Forelimb muscle (tissue), 1 donor: Measurements from ENCODE around the gene ADRB2. TPM values are rescaled to one million over a fixed set of nuclear protein-coding genes. Genes with fewer than 3 reads are reported as not detected.
A peak's percentile ranks its signal among the peaks of the same experiment; 100 is the strongest.
"Not testable (repeated sequence)": the region's sequence is repeated elsewhere in the genome, so short reads cannot be mapped to it uniquely, and the experiment has no call there.

Experiments
- DNase-seq: peaks from one replicate; pipeline ENCODE4 v3.0.0-alpha.2; 2013; ENCODE audit warnings: low read depth
- polyA plus RNA-seq: library from polyadenylated mRNA; unstranded; fragments of 120-200 nt; gene quantifications from one replicate; pipeline ENCODE4 v1.2.1, GENCODE V29; 2013; ENCODE audit not compliant: insufficient read length

The ADRB2 gene
- polyA plus RNA-seq: 1.0 TPM

DNA sequence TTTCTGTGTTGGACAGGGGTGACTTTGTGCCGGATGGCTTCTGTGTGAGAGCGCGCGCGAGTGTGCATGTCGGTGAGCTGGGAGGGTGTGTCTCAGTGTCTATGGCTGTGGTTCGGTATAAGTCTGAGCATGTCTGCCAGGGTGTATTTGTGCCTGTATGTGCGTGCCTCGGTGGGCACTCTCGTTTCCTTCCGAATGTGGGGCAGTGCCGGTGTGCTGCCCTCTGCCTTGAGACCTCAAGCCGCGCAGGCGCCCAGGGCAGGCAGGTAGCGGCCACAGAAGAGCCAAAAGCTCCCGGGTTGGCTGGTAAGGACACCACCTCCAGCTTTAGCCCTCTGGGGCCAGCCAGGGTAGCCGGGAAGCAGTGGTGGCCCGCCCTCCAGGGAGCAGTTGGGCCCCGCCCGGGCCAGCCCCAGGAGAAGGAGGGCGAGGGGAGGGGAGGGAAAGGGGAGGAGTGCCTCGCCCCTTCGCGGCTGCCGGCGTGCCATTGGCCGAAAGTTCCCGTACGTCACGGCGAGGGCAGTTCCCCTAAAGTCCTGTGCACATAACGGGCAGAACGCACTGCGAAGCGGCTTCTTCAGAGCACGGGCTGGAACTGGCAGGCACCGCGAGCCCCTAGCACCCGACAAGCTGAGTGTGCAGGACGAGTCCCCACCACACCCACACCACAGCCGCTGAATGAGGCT, at the start of gene ADRB2:
Gene ADRB2, plus strand, starts transcription at position 559 of the 686 bp plus-strand sequence. CDS start 221 bp downstream, outside the sequence.
- DNase-seq: peak; percentile 44

DNA sequence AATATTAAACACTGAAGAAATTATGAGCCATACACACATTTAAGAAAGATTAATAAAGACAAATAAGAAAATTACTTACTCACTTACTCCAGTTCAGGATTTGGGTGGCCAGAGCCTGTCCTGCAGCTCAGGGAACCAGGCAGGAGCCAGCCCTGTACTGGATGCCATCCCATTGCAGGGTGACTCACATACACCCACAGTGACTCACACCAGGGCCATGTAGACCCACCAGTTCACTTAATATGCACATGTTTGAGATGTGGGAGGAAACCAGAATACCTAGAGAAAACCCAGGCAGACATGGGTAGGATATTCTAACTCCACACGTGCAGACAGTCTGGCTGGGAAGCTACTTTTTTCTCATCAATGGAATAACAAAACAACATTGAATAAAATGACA, 49.6 kb upstream of the ADRB2 start:
- DNase-seq: no peak

DNA sequence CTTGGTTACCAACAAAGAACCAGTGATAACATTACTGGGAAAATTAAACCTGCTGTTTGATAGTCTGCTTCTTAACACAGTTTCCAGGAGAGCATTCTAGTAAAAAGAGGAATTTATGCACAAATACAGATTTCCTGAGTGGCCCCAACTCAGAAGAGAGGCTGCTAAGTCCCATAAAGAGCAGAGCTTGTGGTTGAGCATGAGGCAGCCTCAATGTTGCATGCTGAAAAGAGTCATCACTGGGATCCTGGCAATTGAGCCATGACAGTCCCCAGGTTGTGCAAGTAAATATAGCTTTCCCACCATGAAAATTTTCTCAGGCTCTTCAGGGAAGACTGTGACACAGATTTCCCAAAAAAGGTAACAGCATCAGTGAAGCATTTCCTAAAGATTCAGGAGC, 47.5 kb upstream of the ADRB2 start:
- no peak for DNase-seq

DNA sequence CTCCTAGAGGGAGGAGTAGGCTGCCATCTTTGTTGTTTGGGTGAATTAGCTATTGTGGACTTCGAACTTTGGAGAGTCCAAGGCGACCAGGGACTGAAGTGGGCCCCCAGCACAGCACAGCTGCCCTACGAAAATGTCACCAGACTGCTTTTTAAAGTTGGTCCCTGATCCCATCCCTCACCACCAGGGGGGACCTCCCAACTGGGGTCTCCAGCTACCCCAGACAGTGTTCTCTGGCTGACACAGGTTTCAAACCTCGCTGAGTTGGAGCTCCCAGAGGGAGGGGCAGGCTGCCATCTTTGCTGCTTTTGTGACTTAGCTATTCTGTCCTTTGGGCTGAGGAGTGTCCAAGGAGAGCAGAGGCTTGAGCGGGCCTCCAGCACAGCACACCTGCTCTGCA, 45.7 kb upstream of the ADRB2 start:
- no peak for DNase-seq

DNA sequence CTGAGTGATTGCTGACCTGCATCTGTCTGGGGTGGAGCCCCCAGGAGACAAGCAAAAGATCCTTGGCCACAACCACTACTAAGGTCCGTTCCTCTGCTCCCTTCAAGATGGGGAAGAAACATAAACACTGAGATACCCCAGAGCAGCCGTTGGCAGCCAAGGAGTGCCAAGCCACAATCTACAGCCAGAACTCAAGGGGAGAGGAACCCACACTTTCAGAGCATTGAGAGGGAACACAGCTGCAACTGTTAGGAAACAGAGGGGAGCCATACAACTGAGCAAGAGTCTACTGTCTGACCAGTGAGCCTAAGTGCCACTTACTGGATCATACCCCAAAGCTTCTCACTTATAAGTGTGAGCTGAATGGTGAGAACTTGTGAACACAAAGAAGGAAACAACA, 44.6 kb upstream of the ADRB2 start:
- DNase-seq: no peak

DNA sequence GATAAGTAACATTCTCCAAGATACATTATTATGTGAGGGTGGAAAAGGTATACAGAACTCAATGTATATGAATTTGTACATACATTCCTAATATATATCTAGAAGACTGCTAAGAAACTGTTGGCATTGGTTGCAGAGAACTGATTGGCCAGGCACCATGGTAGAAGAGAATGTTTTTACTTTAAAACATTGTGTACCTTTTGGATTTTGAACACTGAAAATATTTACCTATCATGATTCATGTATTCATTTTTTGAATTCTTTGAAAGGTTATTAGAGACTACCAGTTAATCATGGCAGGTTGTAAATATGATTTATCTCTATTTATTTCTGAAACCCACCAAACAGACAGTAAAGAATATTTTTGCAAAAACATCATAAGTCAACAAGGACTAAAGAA, 41.2 kb upstream of the ADRB2 start:
- DNase-seq: no peak

DNA sequence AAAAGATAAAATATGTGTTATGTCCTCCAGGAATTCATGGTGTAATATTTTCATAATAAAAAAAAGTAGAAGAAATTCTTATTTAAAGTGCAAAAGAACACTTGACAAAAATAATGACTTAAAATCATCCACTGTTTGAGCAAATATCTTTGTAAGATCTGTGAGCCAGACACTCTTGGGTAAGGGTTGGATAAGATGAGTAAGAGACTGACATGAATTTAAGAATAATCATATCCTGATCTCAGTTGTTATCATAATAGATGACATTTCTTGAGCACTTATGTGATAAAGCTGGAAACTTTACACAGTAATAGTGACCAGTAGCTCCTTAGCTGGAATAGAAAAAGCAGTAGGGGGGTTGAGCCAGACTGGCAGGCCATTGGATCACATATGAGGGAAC, 40.0 kb upstream of the ADRB2 start:
- no peak for DNase-seq

DNA sequence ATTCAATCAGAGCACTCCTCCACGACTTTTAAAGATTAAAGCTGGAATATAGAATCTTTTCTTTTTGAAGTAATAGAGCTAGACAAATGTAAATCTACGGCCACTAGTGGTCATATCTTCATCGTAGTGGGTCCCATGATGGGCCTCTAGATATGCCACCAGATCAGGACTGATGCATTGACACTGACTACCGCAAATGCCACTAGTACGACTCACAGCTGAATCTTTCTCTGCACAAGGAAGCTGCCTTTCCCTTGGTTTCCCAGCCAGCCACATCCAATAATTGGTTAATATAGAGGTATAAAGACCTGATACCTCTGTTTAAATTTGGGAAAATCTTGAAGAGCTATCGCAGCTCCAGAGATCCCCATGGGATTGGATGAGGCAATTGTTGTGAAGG, 37.8 kb upstream of the ADRB2 start:
- no peak for DNase-seq

DNA sequence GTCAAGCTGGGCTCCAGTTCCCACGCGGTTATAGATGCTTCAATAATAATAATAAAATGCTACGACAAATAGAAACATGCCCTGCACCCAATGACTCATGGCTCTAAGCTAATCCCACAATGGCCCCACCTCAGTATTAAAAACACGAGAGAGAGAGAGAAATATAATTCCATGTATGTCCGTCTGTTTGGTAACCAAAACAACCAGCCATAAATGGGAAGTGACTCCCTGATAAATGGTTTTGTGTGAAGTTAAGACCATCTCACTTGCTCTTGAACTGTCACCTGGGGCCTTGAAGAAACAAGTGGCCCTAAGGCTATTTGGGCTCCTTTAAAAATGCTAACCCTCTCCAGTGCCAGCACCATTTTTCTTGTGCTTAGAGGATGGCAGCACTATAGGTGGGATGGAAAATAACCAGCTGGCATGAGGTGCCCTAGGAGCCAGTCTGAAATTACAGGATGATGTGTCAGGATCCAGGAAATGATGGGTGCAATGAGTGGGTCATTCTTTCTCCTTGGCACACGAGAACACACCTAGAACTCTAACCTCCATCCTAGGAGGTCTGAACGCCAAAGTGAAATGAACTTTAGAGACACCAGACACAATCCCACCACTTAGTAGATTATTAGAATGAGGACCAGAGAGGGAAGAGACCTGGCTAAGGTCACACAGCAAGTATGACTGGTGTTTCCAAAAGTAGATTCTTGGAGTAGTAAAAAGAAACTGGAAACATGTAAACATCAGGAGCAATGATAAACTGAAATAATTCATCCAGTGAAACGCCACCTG, 35.7 kb upstream of the ADRB2 start:
- no peak for DNase-seq

DNA sequence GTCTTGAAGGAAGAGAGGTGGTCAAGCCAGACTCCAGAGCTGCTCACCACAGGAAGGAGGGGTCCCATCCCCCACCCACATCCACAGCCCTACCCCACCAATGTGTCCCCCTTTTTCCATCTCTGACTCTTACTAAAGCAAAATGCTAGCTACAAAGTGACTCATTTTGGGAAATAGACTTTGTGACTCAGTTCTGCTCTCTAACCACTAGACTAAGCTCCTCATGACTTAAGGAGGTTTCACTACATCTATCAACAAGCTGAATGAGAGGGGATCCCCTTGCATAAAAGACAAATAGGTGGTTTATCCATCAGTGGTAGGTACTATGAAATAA, 35.1 kb upstream of the ADRB2 start:
- no peak for DNase-seq

DNA sequence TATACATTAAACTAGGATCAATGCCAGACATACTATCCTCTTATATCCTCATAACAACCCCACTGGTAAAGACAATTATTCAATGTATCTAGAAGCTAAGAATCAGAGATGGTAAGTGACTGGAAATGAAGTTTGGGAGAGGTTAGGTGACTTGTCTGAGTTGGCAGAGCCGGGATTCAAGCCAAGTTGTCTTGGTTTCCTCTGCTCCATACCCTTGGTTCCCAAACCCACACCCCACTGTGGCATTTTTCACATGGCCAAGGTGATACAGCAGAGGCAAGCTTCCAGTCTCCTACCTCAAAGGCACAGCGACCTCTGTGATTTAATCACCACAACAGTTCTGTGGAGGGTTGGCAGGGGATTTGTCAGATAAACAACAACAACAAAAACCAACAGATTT, 34.7 kb upstream of the ADRB2 start:
- no peak for DNase-seq

DNA sequence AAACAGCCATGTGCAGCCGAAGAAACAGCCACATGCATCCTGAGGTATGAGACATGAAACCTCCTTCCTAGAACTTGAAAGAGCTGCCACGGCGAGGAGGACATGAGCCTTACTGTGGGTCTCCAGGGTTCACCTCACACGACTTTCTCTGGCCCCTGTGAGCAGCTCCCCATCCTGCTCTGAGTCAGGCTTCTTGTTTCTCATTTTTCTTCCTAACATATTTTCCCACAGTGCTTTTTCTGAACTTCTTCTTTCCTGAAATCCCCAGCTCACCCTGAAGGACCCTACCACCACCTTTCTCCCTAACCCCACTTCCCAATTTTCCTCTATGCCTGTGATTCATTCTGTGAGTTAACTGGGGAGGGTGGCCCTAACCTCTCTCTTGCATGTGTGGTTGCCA, 33.7 kb upstream of the ADRB2 start:
- no peak for DNase-seq

DNA sequence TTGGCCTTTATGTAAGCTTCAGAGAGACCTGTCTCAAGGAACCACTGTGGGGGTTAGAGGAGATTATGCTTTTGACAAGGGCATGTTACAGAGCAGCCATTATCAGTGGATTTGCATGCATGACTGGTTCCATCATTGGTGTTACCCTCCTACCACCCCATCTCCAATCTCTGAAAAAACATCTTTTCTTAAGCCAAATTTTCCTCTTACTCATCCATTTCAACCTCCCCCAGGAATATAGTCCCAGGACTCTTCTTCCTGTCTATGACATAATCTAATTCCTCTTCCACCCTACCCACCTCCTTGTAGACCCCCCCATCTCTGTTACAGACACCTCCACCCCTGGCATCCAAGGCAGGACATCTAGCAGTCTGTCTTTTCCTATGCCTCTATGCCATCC, 33.1 kb upstream of the ADRB2 start:
- DNase-seq: no peak

DNA sequence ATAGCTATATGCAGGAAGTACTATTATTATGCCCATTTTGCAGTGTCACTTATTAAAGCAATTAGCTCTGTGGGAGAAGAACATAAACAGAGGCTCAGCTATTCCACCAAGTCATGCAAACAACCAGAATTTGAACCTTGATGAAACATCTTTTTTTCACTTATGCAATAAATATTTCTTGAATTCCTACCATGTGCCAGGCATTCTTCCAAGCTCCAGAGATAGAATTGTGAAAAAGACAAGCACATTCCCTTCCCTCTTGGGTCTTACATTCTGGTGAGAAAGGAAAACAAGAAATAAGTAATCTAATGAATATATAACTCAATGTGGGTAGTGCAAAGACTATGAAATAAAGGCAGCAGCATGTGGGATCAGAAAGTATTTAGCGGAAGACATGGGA, 32.1 kb upstream of the ADRB2 start:
- DNase-seq: no peak

DNA sequence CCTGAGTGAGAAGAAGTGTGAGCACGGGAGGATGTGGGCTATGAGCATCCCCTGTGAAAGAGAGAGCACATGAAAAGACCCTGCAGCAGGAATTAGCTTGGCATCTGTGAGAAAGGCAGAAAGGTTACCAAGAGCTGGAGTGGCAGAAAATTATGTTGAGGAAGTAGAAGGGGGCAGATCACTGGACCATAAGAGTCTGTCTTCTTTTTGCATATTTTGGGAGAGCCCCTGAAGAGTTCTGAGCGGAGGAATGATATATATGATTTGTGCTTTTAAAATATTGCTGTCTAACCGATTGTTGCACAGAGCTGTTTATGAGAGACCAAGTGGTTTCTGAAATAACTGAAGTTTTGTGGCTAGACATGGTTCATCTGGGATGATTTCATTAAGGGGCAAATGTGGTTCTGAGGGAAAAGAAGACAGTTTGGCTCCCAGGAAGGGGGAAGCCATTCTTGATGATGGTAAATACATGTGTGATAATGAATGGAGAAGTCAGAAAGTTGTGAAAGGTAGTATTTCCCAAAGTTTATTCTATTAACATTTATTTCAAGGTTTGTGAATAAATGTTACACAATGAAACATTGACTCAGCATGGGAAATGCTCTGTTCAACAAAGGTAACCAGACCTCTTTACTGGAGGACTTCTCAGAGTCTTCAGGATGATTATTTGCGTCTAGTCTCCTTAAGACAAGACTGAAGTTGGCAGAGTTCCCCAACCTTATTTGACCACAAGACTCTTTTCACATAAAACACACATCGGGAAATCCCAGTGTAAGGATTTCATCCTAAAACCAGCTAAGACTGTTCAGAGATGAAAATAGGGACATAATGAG, 31.5 kb upstream of the ADRB2 start:
- DNase-seq: no peak

DNA sequence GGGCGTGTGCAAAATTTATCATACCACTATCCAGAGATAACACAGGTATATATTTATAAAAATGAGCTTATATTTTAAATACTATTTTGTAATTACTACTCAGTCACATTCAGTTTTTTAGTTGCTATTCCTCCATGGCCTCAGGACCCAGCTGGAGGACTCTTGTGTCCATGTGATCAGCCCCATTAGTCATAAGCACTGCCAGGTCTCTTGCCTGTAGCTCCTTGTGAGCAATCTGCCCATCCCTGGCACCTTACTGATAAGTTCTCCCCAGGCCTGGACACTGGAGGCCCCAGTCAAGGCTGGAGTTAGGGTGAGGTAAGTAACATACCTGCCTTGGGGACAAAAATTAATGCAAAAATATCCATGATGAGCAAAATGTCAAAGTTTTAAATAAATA, 29.5 kb upstream of the ADRB2 start:
- no peak for DNase-seq

DNA sequence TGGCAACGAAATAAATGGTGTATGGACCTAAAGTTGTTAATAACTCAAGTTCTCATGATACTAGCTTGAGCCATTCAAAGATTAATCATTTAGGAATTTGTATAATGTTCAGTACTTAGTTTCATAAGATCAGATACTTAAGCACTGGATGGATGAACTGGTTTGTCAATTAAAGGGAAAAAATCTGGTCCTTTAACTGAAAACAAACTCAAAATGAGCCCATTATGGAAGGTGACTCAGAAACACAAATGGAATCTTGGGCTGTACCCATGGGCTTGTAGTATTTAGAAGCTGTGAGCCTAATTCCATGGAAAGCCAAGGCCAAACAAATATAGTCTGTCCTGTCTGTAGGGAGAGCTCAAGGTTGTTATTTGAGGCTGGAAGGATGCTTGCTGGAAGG, 27.6 kb upstream of the ADRB2 start:
- DNase-seq: no peak

DNA sequence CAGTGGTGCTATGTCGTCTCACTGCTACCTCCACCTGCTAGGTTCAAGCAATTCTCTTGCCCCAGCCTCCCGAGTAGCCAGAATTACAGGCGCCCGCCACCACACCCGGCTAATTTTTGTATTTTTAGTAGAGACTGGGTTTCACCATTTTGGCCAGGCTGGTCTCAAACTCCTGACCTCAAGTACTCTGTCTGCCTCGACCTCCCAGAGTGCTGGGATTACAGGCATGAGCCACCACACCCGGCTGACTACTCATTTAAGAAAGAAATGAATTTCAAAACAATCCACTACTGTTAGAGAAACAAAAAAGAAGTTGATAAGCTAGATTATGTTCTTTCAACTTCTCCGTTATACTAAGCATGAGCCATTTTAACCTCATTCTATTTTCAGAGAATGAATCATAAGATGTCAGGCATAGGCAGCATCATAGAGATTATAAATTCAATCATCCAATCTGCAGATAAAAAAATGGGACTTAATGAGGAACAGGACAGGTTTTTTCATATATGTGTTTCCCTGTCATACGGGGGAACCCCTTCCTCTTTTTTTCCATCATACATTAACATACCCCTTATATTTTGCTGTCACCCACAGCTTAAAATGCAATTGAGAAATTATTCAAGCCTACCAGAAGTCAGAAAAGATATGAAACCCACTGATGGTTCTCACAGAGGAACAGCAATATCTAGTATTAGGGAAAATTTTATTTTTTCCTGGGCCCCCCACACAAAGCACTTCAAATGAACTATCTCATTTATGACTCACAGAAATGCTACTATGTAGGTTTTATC, 26.5 kb upstream of the ADRB2 start:
- no peak for DNase-seq

DNA sequence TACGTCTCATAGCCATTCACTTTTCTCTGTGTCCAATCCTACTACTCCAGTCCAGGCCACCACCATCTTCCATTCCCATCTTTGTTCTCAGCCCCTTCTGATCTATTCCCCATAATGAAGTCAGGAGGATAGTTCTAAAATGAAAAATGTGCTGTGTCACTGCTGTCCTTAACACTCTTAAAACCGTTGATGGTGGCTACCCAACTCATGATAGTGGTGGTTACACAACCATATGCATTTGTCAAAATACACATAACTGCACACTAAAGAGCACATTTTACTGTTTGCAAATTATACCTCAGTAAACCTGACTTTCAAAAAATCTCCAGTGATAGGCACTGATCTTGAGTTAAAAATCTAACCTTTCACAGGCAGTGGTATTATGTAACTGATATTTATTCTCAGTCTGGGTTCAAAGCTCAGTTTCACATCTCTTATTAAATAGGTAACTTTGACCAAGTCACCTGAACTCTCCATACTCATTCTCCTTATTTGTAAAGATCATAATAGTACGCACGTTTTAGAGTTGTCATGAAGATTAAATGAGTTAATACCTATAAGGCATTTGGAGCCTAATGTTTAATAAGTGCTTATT, 24.6 kb upstream of the ADRB2 start:
- DNase-seq: no peak

DNA sequence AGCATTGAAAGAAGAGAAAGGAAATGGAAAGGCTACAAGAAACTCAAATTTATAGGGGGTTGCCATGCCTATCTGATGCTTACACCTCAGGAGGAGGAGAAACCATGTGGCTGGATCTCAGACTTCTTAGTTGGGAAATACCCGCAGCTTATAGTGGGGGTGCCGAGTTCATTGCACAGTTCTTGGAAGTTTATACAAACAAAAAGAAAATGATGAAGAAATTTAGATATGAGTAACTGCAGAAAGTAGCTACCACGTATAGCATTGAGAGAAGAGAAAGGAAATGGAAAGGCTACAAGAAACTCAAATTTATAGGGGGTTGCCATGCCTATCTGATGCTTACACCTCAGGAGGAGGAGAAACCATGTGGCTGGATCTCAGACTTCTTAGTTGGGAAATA, 23.0 kb upstream of the ADRB2 start:
- DNase-seq: not testable (repeated sequence)

DNA sequence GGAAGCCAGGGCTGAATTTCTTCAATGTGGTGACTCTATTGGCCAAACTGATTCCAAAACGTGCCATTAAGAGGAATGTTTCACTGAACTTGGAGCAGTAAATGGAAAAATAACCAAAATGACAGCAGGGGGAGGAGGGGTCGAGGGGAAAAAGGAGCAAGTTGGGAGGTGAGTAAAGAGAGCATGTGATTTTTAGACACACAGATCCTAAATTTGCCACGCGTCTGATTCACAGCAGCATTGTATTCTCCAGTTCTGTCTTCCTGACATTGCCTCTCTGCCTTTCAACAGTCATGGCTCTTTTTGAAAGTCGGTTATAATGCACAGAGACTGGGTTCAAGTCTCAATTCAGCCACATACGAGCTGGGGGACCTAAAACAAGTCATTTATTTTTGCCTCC, 22.0 kb upstream of the ADRB2 start:
- DNase-seq: no peak
